Aorta (tissue), 5 donors: Measurements from ENCODE around the gene BAIAP2L2. TPM values are rescaled to one million over a fixed set of nuclear protein-coding genes. Genes with fewer than 3 reads are reported as not detected.

Source experiments
- ATAC-seq: fragments of 200-7000 bp; cut with Tn5 transposase; one replicate; pipeline ENCODE4 v1.9.1; 2022; ENCODE audit warnings: moderate library complexity; ENCODE audit not compliant: low FRiP score
- DNase-seq, 2 donors: peaks; one replicate each; pipeline ENCODE4 v3.0.0-alpha.2; 2020
- H3K27ac ChIP-seq, 2 donors: one replicate each; pipeline ENCODE4 v1.5.1; 2013; ENCODE audit warnings: low read length in 2 of 2, mild to moderate bottlenecking in 2 of 2, moderate library complexity in 2 of 2, control low read depth in 1 of 2, inconsistent platforms in 1 of 2, low read depth in 1 of 2
- H3K27me3 ChIP-seq, 2 donors: one replicate each; pipeline ENCODE4 v1.6.1; 2013; ENCODE audit warnings: control low read depth in 1 of 2, low read length in 1 of 2, mild to moderate bottlenecking in 1 of 2, moderate library complexity in 1 of 2; ENCODE audit not compliant: insufficient read depth in 2 of 2, control insufficient read depth in 1 of 2
- H3K36me3 ChIP-seq, 2 donors: one replicate each; pipeline ENCODE4 v1.6.1; 2013; ENCODE audit warnings: control low read depth in 1 of 2, low read length in 1 of 2, mild to moderate bottlenecking in 1 of 2; ENCODE audit not compliant: insufficient read depth in 2 of 2, control insufficient read depth in 1 of 2
- H3K4me1 ChIP-seq, 2 donors: one replicate each; pipeline ENCODE4 v1.6.1; 2013; ENCODE audit warnings: low read length in 2 of 2, control low read depth in 1 of 2, mild to moderate bottlenecking in 1 of 2, moderate library complexity in 1 of 2; ENCODE audit not compliant: insufficient read depth in 2 of 2, control insufficient read depth in 1 of 2
- H3K4me3 ChIP-seq, 2 donors: one replicate each; pipeline ENCODE4 v1.5.1; 2013; ENCODE audit warnings: low read length in 2 of 2, control low read depth in 1 of 2, mild to moderate bottlenecking in 1 of 2
- H3K9me3 ChIP-seq: one replicate; pipeline ENCODE4 v1.6.1; 2013; ENCODE audit warnings: mild to moderate bottlenecking, low read length; ENCODE audit not compliant: control insufficient read depth
- WGBS, 2 donors: extraction: QIAGEN DNeasy Blood & Tissue Kit; methylation state at CpG; one replicate each; pipeline ENCODE4 v1.1.7; 2013; 5-methylcytosine and 5-hydroxymethylcytosine counted together
- intact Hi-C, 2 donors: fragments of 100-400 bp; cut with DNase I; formaldehyde crosslinking; loops; one replicate each; pipeline versions ENCODE4 v1.14.2 to v1.15.0; 2022
- polyA plus RNA-seq, 2 donors: library from polyadenylated mRNA; stranded (reverse); fragments of 200-250 nt; gene quantifications; one replicate each; pipeline ENCODE4 v1.2.3, GENCODE V29; 2013
- total RNA-seq, 2 donors: library from RNA; stranded (reverse); fragmentation: NEBNext Ultra II Directional; extraction: Animal tissue kit (Norgen Biotek cat#: 25700); gene quantifications; one replicate each; pipeline ENCODE4 v1.2.1, GENCODE V29; 2021
- donor health status: healthy with polysubstance abuse.
- donor health status: Bipolar disorder and iron deficiency.
- donor health status: DM: no; HTN: no; CAD: no.
- donor health status: DM: no; HTN: no; CAD: no.
- donor health status: DM: yes; HTN: yes; CAD: no.

BAIAP2L2 gene
- total and polyA plus RNA-seq, 4 donors, result 0.26 to 11.9 (median 1.4) TPM

DNA sequence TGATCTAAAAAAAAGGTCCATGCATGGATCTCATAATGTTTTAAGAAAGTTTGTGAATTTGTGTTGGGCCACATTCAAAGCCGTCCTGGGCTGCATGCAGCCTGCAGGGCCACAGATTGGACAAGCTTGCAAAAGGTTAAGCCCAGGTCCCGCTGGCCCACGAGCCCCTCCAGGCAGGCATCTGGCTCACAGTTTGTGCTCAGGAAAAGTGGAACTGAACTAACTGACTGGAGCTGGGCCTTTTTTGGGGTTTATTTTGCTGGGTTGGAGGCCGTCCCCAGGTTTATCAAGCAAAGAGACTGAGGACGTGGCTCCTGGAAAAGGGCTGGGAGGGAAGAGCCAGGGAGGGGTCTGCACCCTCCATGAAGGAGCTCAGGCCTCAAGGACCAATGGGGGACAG, 32.1 kb upstream of the BAIAP2L2 start:
- Histone ChIP-seq H3K4me1 (no peaks in the 10 kb centered on the region), H3K9me3 (no peaks in the 10 kb centered on the region), H3K4me3 (no peak overlapping the region), H3K27ac (no peak overlapping the region), H3K27me3 (no peaks in the 10 kb centered on the region), H3K36me3 (no peaks in the 10 kb centered on the region)
- ATAC-seq (no peak), DNase-seq (peak in 1 of 2 donors; percentile 37)
- 91 to 94% methylated on average over 5 of the region's 5 CpGs for WGBS, 2 donors
- intact Hi-C loops, result no loop called here

DNA sequence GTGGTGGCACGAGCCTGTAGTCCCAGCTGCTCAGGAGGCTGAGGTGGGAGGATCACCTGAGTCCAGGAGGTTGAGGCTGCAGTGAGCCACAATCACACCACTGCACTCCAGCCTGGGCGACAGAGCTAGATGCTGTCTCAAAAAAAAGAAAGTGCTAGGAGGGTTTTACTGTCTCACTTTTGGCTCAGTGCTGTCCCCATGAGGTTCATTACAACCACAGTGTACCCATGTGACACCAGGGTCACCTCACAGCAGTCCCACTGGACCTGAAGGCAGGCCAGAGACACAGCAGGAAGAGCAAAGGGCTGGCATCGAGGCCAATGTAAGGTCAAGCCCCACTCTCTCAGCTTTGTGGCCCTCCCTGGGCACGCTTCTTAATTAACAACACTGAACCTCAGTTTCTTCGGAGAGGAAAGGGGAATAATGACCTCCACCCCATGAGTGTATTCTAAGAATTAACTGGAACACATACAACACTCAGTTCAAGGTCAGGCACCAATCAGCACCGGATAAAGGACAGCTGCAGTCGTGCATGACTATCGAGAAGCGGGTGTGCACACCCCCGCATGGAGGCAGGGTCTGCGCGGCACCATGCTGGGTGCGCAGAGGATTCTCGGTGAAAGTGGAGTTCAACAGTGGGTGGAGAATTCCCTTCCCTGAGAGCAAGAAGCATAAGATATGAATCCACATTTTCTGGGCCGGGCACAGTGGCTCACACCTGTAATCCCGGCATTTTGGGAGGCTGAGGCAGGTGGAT, 30.9 kb upstream of the BAIAP2L2 start:
- peak in 1 of 2 donors; percentile 53 for DNase-seq

DNA sequence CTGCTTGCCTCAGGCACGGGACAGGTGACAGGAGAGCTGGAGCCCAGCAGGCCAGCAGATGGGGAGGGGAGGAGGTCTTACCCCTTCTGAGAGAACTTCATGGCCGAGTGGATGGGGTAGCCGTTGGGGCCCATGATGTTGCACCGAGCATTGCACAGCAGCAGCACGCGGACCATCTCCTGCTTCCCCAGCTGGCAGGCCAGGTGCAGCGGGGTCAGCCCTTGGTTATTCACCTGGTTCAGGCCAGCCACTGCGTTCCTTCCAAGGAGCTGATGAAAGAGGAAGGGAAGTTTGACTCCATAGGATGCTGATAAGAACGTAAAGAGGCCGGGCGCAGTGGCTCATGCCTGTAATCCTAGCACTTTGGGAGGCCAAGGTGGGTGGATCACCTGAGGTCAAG, 29.4 kb upstream of the BAIAP2L2 start:
- DNase-seq (peak in 1 of 2 donors; percentile 37), ATAC-seq (no peak)
- no peaks in the 10 kb centered on the region for H3K4me1 ChIP-seq
- H3K27ac ChIP-seq, result no peak overlapping the region
- no peaks in the 10 kb centered on the region for H3K36me3 ChIP-seq
- intact Hi-C loops, result no loop called here
- H3K4me3 ChIP-seq, result no peak overlapping the region
- 96 to 97% methylated on average over 11 of the region's 11 CpGs for WGBS, 2 donors
- no peaks in the 10 kb centered on the region for H3K9me3 ChIP-seq
- no peaks in the 10 kb centered on the region for H3K27me3 ChIP-seq

More for the DNA sequence above, 30.9 kb upstream of the BAIAP2L2 start:
- ATAC-seq, result no peak
- 95 to 96% methylated on average over 16 of the region's 16 CpGs for WGBS, 2 donors
- H3K27me3 ChIP-seq, result no peaks in the 10 kb centered on the region
- no peaks in the 10 kb centered on the region for H3K9me3 ChIP-seq
- no peaks in the 10 kb centered on the region for H3K36me3 ChIP-seq
- no peaks in the 10 kb centered on the region for H3K4me1 ChIP-seq
- intact Hi-C loops, result no loop called here
- no peak overlapping the region for H3K4me3 ChIP-seq
- no peak overlapping the region for H3K27ac ChIP-seq

- H3K4me3 ChIP-seq, result no peak overlapping the region
- no peak overlapping the region for H3K27ac ChIP-seq
- intact Hi-C loops, result no loop called here
- H3K36me3 ChIP-seq, result no peaks in the 10 kb centered on the region
- no peaks in the 10 kb centered on the region for H3K27me3 ChIP-seq
- 84 to 85% methylated on average over 5 of the region's 5 CpGs for WGBS, 2 donors
- DNase-seq (peak in 1 of 2 donors; percentile 41), ATAC-seq (no peak)
- no peaks in the 10 kb centered on the region for H3K4me1 ChIP-seq
- H3K9me3 ChIP-seq, result no peaks in the 10 kb centered on the region
Measured at GRCh38 chr22:38138961-38139360, 28.5 kb upstream of the BAIAP2L2 start.

DNA sequence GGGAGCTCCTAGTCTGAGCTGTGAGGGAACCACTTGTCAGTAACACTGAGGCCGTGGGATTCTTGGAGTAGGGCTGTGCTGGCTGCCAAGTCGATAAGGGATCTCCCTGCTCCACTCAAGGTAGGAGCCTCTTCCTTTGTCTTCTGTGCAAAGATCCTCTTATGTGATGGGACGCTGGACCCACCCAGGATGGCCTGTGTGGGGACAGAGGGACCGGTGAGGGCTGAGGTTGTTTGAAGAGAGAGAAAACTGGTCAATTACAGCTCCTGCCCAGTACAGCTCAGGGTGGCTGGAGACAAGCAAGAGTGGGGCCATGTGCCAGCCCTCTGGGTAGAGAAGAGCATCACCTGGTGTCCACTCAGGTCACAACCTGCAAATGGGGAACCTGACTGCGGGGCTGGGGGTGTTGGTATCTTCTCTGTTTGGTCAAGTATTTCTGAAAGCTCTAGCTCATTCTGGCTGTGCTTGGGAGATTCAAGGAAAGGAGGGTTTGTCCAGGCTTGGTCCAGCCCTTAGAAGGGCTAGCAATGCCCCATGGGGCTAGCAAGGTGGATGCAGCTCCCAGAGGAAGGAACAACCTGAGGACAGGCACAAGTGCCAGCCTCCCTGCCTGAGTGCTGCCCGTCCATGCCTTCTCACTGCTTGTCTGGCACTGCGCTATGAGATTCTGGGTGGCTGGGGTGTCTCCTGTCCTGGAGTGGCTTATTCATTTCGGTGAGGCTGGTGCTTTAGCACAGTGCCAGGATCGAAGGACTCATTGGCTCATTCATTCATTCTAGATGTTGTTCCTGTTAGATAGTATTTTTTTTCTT, 27.6 kb upstream of the BAIAP2L2 start:
- intact Hi-C loops, result no loop called here
- peak in 1 of 2 donors; percentile 66 for DNase-seq
- Histone ChIP-seq H3K27me3 (no peaks in the 10 kb centered on the region), H3K27ac (no peak overlapping the region), H3K9me3 (no peaks in the 10 kb centered on the region), H3K36me3 (no peaks in the 10 kb centered on the region), H3K4me1 (no peaks in the 10 kb centered on the region), H3K4me3 (no peak overlapping the region)
- no peak for ATAC-seq
- 93 to 94% methylated on average over 9 of the region's 9 CpGs for WGBS, 2 donors

- Histone ChIP-seq H3K4me1 (no peaks in the 10 kb centered on the region), H3K27me3 (no peaks in the 10 kb centered on the region), H3K36me3 (no peaks in the 10 kb centered on the region), H3K4me3 (no peak overlapping the region), H3K27ac (no peak overlapping the region), H3K9me3 (no peaks in the 10 kb centered on the region)
- ATAC-seq, result no peak
- intact Hi-C loops, result no loop called here
- WGBS, 2 donors, result 94 to 99% methylated on average over 1 of the region's 1 CpG
- no peak for DNase-seq
Measured at GRCh38 chr22:38136607-38137006, 26.1 kb upstream of the BAIAP2L2 start.

DNA sequence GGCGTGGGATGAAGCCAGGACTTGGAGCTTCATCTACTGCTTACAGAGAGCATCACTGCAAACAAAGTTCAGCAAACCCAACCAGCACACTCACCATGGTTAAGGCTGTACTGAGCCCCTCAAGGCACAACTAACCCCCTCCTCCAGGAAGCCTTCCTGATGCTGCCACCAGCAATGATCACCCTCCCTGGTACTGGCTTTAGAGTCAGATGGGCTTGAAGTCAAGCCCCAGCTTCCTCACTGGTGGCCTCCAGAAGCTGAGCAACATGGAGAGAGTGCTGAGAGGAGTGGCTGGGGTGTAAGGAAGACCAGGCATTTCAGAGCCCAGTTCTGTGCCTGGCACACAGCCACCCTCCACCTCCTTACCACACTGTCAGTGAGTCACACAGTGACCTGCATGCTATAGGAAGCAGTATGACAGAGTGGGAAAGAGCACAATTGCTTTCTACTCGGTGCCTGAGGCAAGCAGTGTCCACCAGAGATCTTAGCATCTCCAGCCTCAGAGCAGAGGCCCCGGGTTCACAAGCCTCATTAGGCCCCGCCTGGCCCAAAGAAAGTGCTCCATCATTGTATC, 24.7 kb upstream of the BAIAP2L2 start:
- DNase-seq (peak; percentile 51 to 68), ATAC-seq (no peak)
- Histone ChIP-seq H3K27ac (no peak overlapping the region), H3K9me3 (no peaks in the 10 kb centered on the region), H3K4me1 (no peaks in the 10 kb centered on the region), H3K36me3 (no peaks in the 10 kb centered on the region), H3K27me3 (no peaks in the 10 kb centered on the region), H3K4me3 (no peak overlapping the region)
- intact Hi-C loops, result no loop called here
- WGBS, 2 donors, result 82 to 84% methylated on average over 4 of the region's 4 CpGs

- no peaks in the 10 kb centered on the region for H3K4me1 ChIP-seq
- no peak overlapping the region for H3K4me3 ChIP-seq
- ATAC-seq (no peak), DNase-seq (peak; percentile 14 to 57)
- no peak overlapping the region for H3K27ac ChIP-seq
- no peaks in the 10 kb centered on the region for H3K36me3 ChIP-seq
- no peaks in the 10 kb centered on the region for H3K27me3 ChIP-seq
- WGBS, 2 donors, result 97 to 98% methylated on average over 4 of the region's 4 CpGs
- intact Hi-C loops, result no loop called here
- no peaks in the 10 kb centered on the region for H3K9me3 ChIP-seq
Measured at GRCh38 chr22:38133331-38133730, 22.8 kb upstream of the BAIAP2L2 start.
